Measurements from ENCODE around the gene RPSA. TPM values are rescaled to one million over a fixed set of nuclear protein-coding genes. Genes with fewer than 3 reads are reported as not detected.

The RPSA gene
- total and polyA plus RNA-seq, 9 of the 15 experiments (the other 6 are each of a cell fraction or from before 2014, with no cell fraction given) = 2,290 to 4,272 (median 2,730) TPM

GRCh38 chr3:39385456-39386090 lies 20.9 kb upstream of the RPSA start (continued):
- TF ChIP-seq, protein P1, sequence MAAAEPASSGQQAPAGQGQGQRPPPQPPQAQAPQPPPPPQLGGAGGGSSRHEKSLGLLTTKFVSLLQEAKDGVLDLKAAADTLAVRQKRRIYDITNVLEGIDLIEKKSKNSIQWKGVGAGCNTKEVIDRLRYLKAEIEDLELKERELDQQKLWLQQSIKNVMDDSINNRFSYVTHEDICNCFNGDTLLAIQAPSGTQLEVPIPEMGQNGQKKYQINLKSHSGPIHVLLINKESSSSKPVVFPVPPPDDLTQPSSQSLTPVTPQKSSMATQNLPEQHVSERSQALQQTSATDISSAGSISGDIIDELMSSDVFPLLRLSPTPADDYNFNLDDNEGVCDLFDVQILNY (CRISPR knock-in tag; IDR thresholded peaks at IDR 0.05) = no peak
- TF ChIP-seq RAD51 (IDR thresholded peaks at IDR 0.05; ENCODE audit: borderline replicate concordance, low read depth) (no peak), ZBTB2 (IDR thresholded peaks at IDR 0.05) (no peak), NONO (IDR thresholded peaks at IDR 0.05; ENCODE audit: low read depth in 2 of 2, low read length in 1 of 2) (no peak), SIRT6 (IDR thresholded peaks at IDR 0.05; ENCODE audit: low read depth, low read length) (no peak), ZNF740 (CRISPR knock-in tag; IDR thresholded peaks at IDR 0.05) (no peak), ZNF740 (tag; IDR thresholded peaks at IDR 0.05) (no peak), SMARCE1 (IDR thresholded peaks at IDR 0.05) (peak; percentile 54), SRSF3 (IDR thresholded peaks at IDR 0.05; ENCODE audit: insufficient read depth, low read length) (no peak), ZNF12 (CRISPR knock-in tag; IDR thresholded peaks at IDR 0.05) (no peak), ZZZ3 (IDR thresholded peaks at IDR 0.05) (no peak), C11orf30 (IDR thresholded peaks at IDR 0.05; ENCODE audit: low read depth) (no peak), ZFX (CRISPR knock-in tag; IDR thresholded peaks at IDR 0.05) (no peak), SMARCA4 (IDR thresholded peaks at IDR 0.05) (peak; percentile 53), ZNF79 (CRISPR knock-in tag; IDR thresholded peaks at IDR 0.05; ENCODE audit: low read depth) (no peak), SRSF7 (optimal IDR thresholded peaks at IDR 0.05; ENCODE audit: low read depth, low read length) (no peak), DIDO1 (tag; IDR thresholded peaks at IDR 0.05; ENCODE audit: low read depth) (no peak), MAFF (IDR thresholded peaks at IDR 0.05; ENCODE audit: low read length) (no peak)
- TF ChIP-seq, protein P2, sequence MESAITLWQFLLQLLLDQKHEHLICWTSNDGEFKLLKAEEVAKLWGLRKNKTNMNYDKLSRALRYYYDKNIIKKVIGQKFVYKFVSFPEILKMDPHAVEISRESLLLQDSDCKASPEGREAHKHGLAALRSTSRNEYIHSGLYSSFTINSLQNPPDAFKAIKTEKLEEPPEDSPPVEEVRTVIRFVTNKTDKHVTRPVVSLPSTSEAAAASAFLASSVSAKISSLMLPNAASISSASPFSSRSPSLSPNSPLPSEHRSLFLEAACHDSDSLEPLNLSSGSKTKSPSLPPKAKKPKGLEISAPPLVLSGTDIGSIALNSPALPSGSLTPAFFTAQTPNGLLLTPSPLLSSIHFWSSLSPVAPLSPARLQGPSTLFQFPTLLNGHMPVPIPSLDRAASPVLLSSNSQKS (CRISPR knock-in tag; IDR thresholded peaks at IDR 0.05) = no peak
- TF ChIP-seq, protein P3, sequence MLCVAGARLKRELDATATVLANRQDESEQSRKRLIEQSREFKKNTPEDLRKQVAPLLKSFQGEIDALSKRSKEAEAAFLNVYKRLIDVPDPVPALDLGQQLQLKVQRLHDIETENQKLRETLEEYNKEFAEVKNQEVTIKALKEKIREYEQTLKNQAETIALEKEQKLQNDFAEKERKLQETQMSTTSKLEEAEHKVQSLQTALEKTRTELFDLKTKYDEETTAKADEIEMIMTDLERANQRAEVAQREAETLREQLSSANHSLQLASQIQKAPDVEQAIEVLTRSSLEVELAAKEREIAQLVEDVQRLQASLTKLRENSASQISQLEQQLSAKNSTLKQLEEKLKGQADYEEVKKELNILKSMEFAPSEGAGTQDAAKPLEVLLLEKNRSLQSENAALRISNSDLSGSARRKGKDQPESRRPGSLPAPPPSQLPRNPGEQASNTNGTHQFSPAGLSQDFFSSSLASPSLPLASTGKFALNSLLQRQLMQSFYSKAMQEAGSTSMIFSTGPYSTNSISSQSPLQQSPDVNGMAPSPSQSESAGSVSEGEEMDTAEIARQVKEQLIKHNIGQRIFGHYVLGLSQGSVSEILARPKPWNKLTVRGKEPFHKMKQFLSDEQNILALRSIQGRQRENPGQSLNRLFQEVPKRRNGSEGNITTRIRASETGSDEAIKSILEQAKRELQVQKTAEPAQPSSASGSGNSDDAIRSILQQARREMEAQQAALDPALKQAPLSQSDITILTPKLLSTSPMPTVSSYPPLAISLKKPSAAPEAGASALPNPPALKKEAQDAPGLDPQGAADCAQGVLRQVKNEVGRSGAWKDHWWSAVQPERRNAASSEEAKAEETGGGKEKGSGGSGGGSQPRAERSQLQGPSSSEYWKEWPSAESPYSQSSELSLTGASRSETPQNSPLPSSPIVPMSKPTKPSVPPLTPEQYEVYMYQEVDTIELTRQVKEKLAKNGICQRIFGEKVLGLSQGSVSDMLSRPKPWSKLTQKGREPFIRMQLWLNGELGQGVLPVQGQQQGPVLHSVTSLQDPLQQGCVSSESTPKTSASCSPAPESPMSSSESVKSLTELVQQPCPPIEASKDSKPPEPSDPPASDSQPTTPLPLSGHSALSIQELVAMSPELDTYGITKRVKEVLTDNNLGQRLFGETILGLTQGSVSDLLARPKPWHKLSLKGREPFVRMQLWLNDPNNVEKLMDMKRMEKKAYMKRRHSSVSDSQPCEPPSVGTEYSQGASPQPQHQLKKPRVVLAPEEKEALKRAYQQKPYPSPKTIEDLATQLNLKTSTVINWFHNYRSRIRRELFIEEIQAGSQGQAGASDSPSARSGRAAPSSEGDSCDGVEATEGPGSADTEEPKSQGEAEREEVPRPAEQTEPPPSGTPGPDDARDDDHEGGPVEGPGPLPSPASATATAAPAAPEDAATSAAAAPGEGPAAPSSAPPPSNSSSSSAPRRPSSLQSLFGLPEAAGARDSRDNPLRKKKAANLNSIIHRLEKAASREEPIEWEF (CRISPR knock-in tag; IDR thresholded peaks at IDR 0.05) = no peak
